ENCODE data around the gene HAVCR2. TPM values are rescaled to one million over a fixed set of nuclear protein-coding genes. Genes with fewer than 3 reads are reported as not detected.

Gene HAVCR2
- polyA plus RNA-seq, 1 donor from 2014 or later: 1.1 TPM

DNA sequence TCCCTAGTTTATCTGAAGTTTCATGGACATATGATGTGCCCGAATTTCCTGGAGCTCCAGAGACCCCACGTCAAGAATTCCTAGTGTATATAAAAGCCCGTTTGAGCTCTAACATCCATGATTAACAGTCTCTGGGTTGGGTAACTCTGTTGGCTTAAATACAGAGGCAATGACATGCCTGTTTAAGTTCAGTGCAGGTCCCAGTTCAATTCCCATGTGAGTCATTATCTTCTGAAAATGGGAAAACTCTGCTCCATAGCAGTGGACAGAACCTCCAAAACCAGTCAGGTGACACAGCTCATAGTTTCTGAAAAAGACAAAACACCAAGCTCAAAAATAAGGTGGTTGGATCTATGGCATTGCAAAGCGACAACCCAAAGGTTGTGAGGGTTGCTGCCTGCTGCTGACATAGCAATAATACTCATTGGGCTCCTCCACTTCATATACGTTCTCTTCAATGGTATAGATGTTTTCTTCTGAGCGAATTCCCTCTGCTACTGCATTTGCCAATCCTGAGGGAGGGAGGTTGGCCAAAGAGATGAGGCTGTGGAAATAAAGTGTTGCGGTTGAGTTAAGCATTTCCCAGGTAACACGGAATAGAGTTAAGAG lies 22.0 kb downstream of the HAVCR2 start:
- Histone ChIP-seq H3K4me3 (ENCODE audit: low read length) (no peak overlapping the region), H3F3A (ENCODE audit: insufficient read depth, low read length, poor library complexity, severe bottlenecking) (no peaks in the 10 kb centered on the region), H3K9me3 (ENCODE audit: low read length) (no peaks in the 10 kb centered on the region), H3K9ac (ENCODE audit: low read length) (no peak overlapping the region), H3K27ac (ENCODE audit: low read length) (no peak overlapping the region), H3K9me2 (ENCODE audit: insufficient read depth, low read length) (no peaks in the 10 kb centered on the region), H3K4me2 (ENCODE audit: low read length) (no peak overlapping the region), H3K27me3 (ENCODE audit: insufficient read depth, low read depth, low read length) (no peaks in the 10 kb centered on the region), H3K36me3 (ENCODE audit: insufficient read depth, low read length) (no peaks in the 10 kb centered on the region), H4K20me1 (ENCODE audit: insufficient read depth) (no peaks in the 10 kb centered on the region), H2AFZ (ENCODE audit: low read depth, low read length) (no peak overlapping the region), H3K79me2 (replicated peaks; ENCODE audit: insufficient read depth, low read length) (no peaks in the 10 kb centered on the region)
- TF ChIP-seq POLR2AphosphoS5 (IDR thresholded peaks at IDR 0.05): no peak
- TF ChIP-seq TAF1 (IDR thresholded peaks at IDR 0.05; ENCODE audit: low read depth): no peak
- TF ChIP-seq EZH2 (IDR thresholded peaks at IDR 0.05; ENCODE audit: borderline replicate concordance, insufficient read depth, low read length, poor library complexity, severe bottlenecking): no peak
- no peak for TF ChIP-seq EP300 (conservative IDR thresholded peaks at IDR 0.05; ENCODE audit: poor library complexity, severe bottlenecking)
- no peak for TF ChIP-seq MXI1 (conservative IDR thresholded peaks at IDR 0.05; ENCODE audit: poor library complexity, severe bottlenecking)
- no peak for TF ChIP-seq REST (IDR thresholded peaks at IDR 0.05; ENCODE audit: borderline replicate concordance)
- no peak for TF ChIP-seq SMC3 (conservative IDR thresholded peaks at IDR 0.05; ENCODE audit: poor library complexity)
- TF ChIP-seq RAD21 (conservative IDR thresholded peaks at IDR 0.05): no peak
- TF ChIP-seq, protein P1, sequence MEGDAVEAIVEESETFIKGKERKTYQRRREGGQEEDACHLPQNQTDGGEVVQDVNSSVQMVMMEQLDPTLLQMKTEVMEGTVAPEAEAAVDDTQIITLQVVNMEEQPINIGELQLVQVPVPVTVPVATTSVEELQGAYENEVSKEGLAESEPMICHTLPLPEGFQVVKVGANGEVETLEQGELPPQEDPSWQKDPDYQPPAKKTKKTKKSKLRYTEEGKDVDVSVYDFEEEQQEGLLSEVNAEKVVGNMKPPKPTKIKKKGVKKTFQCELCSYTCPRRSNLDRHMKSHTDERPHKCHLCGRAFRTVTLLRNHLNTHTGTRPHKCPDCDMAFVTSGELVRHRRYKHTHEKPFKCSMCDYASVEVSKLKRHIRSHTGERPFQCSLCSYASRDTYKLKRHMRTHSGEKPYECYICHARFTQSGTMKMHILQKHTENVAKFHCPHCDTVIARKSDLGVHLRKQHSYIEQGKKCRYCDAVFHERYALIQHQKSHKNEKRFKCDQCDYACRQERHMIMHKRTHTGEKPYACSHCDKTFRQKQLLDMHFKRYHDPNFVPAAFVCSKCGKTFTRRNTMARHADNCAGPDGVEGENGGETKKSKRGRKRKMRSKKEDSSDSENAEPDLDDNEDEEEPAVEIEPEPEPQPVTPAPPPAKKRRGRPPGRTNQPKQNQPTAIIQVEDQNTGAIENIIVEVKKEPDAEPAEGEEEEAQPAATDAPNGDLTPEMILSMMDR (IDR thresholded peaks at IDR 0.05; ENCODE audit: poor library complexity, severe bottlenecking): no peak

DNA sequence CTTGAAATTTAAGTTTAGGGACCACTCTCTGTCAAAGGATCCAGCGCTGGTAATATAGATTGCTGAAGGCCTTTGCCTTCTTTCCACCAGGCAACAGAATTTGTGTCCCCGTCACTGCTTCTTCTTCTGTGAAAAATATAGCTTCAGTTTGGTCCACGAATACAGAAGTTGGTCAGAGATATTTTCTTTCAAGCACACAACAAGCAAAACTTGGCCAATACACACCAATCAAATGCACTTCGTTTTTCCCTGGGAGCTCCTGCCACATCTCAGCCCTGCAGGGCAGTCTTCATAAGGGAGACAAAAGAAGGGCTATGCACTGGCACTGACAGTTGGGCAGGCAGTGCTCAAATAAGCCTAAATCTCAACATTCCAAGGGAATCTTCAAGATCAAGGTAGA lies 22.9 kb downstream of the HAVCR2 start:
- Histone ChIP-seq H3K36me3 (ENCODE audit: insufficient read depth, low read length) (no peaks in the 10 kb centered on the region), H4K20me1 (ENCODE audit: insufficient read depth) (no peaks in the 10 kb centered on the region), H3K4me2 (ENCODE audit: low read length) (no peak overlapping the region), H3K27me3 (ENCODE audit: insufficient read depth, low read depth, low read length) (no peaks in the 10 kb centered on the region), H2AFZ (ENCODE audit: low read depth, low read length) (no peak overlapping the region), H3K9me3 (ENCODE audit: low read length) (no peaks in the 10 kb centered on the region), H3K4me3 (ENCODE audit: low read length) (no peak overlapping the region), H3K79me2 (replicated peaks; ENCODE audit: insufficient read depth, low read length) (no peaks in the 10 kb centered on the region), H3K9ac (ENCODE audit: low read length) (no peak overlapping the region), H3F3A (ENCODE audit: insufficient read depth, low read length, poor library complexity, severe bottlenecking) (no peaks in the 10 kb centered on the region), H3K27ac (ENCODE audit: low read length) (no peak overlapping the region), H3K9me2 (ENCODE audit: insufficient read depth, low read length) (no peaks in the 10 kb centered on the region)
- no peak for TF ChIP-seq POLR2AphosphoS5 (IDR thresholded peaks at IDR 0.05)
- TF ChIP-seq EP300 (conservative IDR thresholded peaks at IDR 0.05; ENCODE audit: poor library complexity, severe bottlenecking): no peak
- no peak for TF ChIP-seq REST (IDR thresholded peaks at IDR 0.05; ENCODE audit: borderline replicate concordance)
- TF ChIP-seq EZH2 (IDR thresholded peaks at IDR 0.05; ENCODE audit: borderline replicate concordance, insufficient read depth, low read length, poor library complexity, severe bottlenecking): no peak
- no peak for TF ChIP-seq TAF1 (IDR thresholded peaks at IDR 0.05; ENCODE audit: low read depth)
- TF ChIP-seq SMC3 (conservative IDR thresholded peaks at IDR 0.05; ENCODE audit: poor library complexity): no peak
- TF ChIP-seq, protein P1 (IDR thresholded peaks at IDR 0.05; ENCODE audit: poor library complexity, severe bottlenecking): no peak
- no peak for TF ChIP-seq RAD21 (conservative IDR thresholded peaks at IDR 0.05)
- no peak for TF ChIP-seq MXI1 (conservative IDR thresholded peaks at IDR 0.05; ENCODE audit: poor library complexity, severe bottlenecking)
